Activated gamma-delta T cell (primary cell): ENCODE measurements around the gene PRKAG2.
"Not testable (repeated sequence)": the region's sequence is repeated elsewhere in the genome, so short reads cannot be mapped to it uniquely, and the experiment has no call there.

Experiments
- DNase-seq: peaks from one replicate; lab custom pipeline; 2025; lab: John Stamatoyannopoulos, UW

The PRKAG2 gene

DNA sequence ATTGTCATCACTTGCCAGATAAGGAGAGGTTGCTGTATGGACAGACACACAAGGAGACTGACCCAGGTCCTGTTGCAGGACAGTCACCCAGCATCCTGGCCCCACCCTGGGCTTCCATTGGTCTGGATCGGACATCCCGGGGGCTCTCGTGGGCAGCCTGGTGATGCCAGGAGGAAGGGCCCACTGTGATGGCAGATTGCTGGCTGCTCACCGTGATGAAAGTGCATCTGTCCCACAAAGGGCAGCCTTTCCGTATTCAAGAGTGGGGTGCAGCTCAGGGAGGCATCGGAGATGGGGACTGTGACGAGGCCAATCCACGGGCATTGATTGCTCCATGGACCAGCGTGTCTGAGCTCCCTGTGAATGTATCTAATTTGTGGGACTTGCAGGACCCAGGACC, 41.3 kb downstream of the PRKAG2 start:
- DNase-seq: no peak

GRCh38 chr7:151834271-151835035, 42.5 kb downstream of the PRKAG2 start:
- no peak for DNase-seq

GRCh38 chr7:151833691-151834090, 43.2 kb downstream of the PRKAG2 start:
- DNase-seq: no peak

DNA sequence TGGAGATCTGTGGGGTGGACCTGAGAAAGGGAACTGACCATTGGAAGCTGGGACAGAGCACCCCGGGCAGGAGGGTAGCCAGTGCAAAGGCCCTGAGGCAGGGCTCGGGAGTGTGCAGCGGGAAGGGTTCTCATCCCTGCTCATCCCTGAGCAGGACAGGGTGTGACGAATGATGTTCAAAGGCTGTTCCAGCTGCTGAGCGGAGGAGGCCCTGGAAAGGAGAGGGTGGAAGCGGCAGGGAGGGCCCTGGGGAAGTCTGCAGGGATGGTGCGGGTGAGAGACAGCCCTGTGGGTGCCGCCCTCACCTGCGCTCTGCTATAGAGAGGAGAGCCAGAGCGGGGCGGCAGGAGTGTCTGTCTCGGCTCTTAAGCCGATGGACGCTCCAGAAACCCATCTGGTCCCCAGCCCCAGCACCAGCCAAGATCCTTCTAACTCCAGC, 43.7 kb downstream of the PRKAG2 start:
- DNase-seq: no peak

DNA sequence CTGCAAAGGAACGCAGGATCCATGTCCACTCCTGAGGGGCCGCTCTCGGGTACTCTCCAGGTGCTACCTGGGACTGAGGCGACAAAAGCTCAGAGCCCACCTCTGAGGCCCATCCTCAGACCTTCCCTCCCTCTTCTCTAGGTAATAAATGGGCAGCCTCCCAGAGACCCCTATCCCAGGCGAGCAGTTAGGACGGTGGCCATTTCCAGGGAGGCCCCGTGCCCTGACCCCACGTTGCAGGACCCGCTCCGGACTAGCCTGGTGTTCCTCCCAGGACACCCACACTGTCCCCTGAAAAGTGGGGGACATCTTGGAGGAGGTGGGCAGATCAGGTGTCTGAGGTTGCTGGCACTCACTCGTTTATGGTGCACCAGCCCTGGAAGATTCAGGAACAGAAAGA, 44.3 kb downstream of the PRKAG2 start:
- no peak for DNase-seq

GRCh38 chr7:151832138-151832537, 44.8 kb downstream of the PRKAG2 start:
- no peak for DNase-seq

GRCh38 chr7:151831606-151832005, 45.3 kb downstream of the PRKAG2 start:
- no peak for DNase-seq

- DNase-seq: no peak
Measured at GRCh38 chr7:151830121-151830830, 46.6 kb downstream of the PRKAG2 start.

GRCh38 chr7:151829707-151830106, 47.2 kb downstream of the PRKAG2 start:
- DNase-seq: no peak

- DNase-seq: no peak
Measured at GRCh38 chr7:151827620-151828019, 49.3 kb downstream of the PRKAG2 start.

- DNase-seq: not testable (repeated sequence)
Measured at GRCh38 chr7:151826316-151826715, 50.6 kb downstream of the PRKAG2 start.

DNA sequence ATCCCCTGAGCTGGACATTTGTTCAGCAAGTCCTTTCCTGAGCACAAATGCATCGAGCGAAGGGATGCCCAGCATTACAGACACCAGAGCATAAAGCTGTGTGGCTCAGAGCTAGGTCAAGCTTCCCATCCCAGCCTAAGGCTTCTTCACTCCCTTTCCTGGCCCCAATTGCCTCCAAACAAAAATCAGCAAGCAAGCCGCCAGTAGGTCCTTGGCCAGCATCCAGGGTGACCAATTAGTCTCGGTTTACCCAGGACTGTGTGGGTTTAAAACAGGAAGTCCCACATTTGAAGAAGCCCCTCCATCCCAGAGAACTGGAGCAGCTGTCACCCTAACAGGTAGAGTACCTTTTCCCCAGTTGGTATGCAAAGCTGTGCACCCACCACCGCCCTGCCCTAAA, 51.2 kb downstream of the PRKAG2 start:
- no peak for DNase-seq

DNA sequence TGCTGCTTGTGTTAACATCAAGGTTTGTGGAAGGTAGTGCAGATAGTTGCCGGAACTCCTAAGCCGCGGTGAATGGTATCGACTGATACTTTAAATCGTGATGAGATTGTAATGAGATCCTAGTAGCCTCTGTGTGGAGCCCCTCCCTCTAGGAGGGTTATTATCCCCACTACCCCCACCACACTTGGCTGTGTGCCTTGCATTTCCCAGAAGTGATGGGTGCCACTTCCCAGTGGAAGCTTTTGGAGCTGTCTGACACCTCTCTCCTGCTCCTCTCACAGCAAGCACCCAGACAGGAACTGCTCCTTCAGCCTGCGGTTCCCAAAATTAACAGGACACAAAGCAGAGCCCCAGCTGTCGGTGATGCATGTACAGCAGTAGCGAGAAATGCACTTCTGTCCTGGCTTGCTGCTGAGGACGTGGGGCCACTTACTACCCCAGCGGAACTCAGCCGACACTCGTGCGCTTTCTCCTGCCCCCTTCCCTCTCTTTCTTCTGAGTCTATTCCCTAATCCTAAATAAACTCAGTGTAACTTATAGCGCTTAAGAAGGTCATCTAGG, 52.5 kb downstream of the PRKAG2 start:
- DNase-seq: no peak

GRCh38 chr7:151823566-151824372, 53.1 kb downstream of the PRKAG2 start:
- DNase-seq: no peak

GRCh38 chr7:151822541-151823181, 54.3 kb downstream of the PRKAG2 start:
- DNase-seq: no peak

- DNase-seq: no peak
Measured at GRCh38 chr7:151821806-151822540, 54.9 kb downstream of the PRKAG2 start.

DNA sequence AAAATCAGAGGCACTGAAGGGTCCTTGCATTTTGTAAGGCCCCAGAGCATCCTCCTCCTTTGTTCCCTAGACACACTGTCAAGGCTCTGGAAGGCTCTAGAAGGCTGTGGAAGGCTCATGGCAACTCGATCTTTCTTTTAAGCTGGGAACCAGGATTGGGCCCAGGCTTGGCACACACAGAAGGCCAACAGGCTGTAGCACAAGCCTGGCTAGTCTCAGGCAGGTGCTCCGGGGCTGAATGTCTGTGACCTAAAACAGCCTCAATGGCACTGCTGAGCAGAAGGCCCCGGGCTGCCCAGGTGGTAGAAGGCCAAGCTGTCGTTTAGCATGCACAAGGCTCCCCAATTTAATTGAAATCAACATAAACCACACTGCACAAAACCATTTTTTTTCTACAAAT, 55.7 kb downstream of the PRKAG2 start:
- no peak for DNase-seq

DNA sequence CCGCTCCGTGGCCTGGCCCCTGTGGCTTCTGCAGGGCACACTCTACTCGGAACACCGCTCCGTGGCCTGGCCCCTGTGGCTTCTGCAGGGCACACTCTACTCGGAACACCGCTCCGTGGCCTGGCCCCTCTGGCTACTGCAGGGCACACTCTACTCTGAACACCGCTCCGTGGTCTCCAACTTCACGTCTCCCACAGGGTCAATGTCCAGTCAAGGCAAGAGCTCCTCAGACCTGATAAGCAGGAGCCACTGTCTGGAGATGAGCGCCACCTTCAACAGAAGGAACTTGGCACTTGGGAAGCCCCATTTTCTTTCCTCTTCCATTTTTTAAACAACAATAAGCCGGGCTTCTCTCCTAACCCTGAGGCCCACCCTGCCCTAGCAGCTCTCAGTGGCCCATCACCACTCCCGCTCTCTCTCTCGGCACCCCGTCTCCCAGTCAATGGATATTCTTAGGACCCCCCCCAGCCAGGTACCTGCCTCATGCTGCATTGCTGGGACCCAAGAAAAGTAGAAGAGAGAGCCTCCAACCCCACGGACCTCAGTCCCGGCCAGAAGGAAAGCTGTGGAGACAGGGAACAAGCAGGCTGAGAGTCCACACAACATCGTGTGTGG, 56.3 kb downstream of the PRKAG2 start:
- DNase-seq: no peak

- DNase-seq: no peak
Measured at GRCh38 chr7:151819866-151820265, 57.0 kb downstream of the PRKAG2 start.

DNA sequence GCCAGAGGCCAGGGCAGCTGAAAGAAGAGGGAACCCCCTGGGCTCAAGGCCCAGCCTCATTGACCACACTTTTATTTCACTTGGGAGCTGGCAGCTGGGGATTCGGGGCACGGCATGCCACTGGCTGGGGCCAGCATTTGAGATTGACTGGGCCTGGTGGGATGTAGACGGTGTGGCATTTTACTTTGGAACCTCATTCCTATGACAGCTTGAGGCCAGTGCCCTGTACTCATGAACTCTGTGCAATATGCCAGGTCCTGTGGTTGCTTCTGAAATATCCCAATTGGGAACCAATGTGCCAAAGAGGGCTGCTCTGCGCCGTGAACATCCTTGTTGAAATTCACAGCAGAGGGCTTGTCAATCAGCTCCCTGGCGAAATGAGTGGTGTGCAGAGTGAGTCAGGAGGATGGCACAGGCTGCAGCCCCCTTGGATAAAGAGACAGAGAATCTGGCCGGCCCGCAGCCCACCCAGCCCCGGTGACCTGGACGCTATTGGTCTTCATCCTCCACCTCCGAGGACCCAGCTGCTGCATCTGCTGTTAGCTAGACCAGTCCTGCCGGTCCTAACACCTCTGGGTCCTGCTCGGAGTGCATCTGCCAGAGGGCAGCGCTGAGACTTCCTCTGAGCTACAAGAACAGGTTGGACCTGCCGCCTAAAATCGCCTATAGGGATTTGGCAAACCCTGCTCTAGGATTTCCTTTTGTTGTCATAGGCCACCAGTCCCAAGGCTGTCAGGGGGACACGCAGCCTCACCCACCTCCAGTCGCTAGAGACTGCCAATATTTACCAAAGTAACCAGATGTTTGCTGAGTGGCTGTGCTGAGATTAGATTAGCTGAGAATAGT, 58.0 kb downstream of the PRKAG2 start:
- DNase-seq: no peak
